HuH-7.5 (cell line): ENCODE measurements around the gene FBXO24.

ENCODE experiments used
- DNase-seq: peaks from one replicate; pipeline ENCODE4 v3.0.0; 2011; ENCODE audit warnings: low spot score

Gene FBXO24

DNA sequence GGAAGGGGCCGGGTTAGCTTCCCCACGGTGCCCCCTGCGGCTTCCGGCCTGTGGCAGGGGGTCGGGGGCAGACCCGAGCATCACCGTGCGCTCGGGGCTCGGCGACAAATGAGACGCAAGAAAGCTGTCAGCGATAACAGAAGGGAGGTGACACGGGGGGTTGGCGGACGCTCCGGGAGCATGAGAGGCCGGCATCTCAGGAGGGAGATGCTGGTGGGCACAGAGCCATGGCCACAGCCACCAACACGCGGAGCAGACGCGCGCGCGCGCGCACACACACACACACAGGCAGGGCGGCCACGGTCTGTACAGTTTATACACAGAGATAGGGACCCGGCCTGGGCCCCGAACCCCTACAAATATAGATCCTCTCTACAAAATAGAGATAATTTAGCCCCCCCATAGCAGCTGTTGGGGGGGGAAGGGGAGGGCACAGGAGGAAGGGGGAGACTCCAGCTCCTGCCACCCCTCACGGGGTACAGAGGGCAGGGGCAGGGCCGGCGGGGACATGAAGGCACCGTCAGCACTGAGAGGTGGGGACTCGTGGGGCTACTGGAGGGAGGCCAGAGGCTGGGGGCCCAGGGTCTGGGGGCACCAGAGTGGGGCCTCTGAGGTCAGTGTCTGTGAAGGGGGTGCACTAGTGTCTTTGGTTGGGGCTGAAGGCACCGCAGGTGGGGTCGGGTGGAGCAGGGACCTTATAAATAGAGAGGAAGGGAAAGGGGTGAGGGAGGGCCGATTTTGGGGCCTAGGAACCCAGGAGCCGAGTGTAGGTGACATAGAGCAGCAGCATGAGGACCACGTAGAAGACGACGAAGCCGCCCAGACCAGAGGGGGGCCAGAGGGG, 11.5 kb upstream of the FBXO24 start:
- no peak for DNase-seq

DNA sequence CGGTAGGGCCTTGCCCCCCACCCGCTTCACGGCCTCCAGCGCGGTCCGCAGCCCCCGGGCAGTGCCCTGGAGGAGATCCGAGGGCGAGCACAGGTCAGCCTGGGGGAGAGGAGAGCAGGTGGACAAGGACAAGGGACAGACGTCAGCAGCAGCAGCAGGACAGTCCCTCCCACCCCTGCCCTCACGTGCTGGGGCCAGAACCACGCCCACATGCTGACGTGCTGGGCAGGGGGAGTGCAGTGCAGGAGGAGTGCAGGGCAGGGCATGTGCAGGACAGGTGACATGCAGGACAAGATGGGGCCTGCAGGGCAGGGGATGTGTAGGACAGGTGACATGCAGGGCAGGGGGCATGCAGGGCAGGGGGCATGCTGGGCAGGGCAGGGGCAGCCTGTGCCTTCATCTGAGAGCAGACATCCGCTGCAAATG, 10.9 kb upstream of the FBXO24 start:
- no peak for DNase-seq

DNA sequence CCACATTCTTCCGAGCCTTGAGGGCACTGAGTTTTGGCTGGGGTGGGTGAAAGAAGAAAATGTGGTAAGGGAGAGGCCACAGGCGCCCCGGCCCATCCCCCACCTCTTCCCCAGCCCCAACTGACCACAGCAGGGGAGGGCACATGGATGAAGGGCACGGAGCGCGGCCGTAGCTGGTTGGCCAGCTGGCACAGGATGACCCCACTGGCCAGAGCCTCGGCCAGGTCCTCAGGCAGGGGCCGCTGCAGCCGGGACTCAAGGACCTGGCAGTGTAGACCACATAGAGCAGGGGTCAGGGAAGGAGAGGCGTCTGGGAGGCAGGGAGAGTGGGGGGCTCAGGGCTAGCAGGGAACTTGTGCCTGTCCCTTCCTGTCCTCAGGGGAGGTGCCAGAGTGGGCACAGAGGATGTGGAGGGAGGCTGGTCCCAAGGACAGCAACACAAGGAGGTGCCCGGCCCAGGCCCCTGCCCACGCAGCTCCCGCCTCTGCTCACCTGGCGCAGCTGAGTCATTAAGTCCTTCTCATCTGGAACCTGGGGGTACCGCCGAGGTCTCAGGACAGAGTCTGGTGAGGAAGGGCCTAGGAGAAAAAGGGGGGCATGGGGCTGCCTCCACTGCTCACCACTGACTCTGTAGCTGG, 10.3 kb upstream of the FBXO24 start:
- DNase-seq: no peak

DNA sequence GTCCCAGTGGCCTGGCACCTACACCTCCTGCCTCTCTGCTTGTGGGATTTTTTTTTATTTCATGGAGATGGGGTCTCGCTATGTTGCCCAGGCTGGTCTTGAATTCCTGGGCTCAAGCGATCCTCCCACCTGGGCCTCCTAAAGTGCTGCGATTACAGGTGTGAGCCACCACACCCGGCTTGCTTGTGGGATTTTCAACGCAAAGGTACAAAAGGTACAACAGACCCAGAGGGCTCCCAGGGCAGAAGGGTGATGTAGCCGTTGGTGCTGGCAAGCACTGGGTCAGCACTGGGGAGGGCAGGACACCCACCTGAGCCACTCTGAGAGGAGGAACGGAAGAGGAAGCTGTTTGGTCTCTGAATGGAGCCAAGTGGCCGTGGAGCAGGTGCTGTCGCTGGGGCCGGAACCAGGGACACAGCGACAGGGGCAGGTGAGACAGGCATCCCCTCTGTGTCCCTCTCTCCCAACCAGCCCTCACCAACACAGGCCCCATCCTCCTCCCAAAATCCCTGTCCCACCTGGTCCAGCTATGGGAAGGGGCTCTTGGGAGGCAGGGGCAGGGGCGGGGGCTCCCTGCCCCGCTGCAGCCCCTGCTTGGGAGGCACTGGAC, 9.6 kb upstream of the FBXO24 start:
- DNase-seq: no peak

DNA sequence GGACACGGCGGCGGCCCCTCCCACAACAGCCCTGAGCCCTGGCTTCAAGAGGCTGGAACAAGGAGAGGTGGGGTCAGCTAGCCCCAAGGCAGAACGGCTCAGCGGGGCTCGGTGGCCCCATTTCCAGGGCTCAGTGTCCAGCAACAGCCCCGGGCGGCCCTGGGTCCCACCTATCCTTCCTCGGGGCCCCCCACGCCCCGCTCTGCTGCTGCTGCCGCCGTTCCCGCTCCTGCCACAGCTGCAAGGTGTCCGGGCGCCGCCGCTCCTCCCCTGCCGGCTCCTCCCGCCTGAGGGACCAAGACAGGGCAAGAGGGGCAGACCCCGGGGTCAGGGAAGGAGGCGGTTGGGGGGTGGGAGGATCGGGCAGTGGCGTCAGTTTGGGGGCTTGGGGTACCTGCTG, 9.0 kb upstream of the FBXO24 start:
- DNase-seq: no peak

DNA sequence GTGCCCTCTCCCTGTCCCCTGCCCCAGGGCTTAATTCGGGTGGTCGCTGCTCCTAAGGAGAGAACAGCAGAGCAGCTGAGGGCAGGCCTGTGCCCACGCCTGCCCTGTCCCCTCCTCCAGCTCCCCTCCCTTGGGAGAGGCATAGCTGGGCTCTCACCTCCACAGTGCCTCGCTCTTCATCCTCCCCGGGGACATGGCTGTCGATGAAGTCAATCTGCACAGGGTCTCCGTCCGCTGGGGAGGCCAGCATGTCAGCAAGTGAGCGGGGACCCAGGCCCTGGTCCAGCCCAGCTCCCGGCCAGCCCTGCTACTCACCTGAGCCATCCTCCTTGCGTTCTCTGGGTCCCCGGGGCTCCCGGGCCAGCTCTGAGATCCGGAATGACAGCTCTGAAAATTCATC, 8.6 kb upstream of the FBXO24 start:
- no peak for DNase-seq

DNA sequence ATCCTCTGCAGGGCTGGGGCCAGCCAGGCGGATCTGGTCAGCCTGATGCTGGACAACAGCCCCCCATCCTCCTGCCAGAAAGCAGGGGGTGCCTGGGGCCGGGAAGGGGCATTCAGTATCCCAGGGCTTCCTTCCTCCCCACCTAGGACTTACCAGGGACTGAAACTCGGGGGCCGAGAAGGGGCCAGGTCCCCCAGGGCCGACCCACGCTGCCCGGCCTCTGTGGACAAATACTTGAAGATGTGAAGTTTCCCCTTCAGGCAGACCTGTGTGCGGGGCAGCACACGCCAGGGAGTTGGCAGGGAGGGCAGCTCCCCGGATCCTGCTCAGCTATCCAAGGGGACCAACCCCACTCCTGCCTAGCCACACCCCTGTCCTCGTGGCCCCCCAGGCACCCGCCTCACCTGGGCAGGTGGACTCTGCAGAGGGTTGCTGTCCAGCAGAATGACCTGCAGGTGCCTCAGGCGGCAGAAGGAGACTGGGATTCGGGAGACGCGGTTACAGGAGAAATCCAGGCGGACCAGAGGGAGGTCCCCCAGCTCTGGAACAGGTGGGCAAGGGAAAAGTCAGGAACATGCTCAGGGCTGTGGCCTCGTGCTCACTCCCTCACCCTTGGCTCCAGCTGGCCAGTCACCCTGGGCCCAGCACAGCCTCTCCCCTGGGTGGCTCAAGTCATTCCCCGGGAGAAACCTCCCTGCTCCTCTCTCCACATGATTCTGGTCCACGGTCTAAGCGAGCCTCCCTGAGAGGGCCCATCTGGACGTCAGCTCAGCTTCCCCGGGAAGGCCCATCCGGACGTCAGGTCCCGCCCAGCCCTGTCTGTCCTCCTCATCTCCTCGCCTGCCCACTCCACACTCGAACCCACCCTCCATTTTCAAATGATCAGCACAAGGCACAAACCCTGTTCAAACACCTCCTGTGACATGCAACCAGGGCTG, 7.6 kb upstream of the FBXO24 start:
- no peak for DNase-seq

DNA sequence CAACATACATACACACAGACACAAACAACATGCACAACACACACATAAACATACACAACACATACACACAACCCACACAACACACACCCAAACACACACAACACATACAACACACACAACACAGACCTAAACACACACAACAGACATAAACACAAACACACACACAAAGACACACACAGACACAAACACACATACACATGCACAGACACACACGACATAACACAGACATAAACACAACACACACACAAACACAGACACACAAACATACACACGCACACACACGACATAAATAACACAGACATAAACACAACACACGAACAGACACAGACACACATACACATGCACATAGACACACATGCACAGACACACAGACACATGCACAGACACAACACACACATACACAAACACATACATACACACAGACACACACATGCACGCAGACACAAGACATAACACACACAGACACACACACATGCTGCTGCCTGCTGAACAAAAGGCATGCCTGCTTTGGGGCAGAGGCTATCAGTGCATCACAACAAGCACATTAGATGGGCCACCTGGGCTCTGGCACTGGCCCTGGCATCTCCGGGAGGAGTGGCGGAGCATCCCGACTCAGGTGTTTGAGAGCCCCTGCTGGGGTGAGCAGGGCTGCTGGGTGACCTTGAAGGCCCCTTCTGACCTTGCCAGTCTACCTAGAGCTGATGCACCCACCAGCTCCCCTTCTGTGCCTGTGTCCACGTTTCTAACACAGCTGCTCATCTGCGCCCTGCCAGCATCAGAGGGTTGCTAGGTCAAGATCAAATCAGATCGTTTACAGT, 5.5 kb upstream of the FBXO24 start:
- no peak for DNase-seq

DNA sequence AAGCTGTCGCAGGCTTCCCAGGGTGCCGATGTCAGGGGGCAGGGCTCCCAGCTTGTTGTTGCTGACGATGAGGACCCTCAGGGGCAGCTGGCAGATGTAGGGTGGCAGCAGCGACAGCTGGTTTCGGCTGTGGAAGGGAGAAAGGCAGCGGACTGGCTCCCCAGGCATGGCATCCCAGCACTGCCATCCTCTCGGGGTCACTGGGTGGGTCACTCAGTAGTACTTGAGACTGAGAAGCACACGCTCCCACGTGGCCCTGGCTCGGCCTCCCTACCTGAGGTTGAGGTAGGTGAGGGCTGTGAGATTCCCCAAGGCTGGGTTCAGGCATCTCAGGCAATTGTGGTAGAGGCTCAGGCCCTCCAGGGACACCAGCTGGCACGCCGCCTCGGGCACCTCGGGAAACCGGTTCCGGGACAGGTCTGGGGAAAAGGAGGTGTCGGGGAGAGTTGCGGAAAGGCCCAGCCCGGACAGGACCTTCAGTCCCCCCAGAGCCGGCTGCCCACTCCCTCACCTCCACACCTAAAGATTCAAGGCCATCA, 4.0 kb upstream of the FBXO24 start:
- no peak for DNase-seq

DNA sequence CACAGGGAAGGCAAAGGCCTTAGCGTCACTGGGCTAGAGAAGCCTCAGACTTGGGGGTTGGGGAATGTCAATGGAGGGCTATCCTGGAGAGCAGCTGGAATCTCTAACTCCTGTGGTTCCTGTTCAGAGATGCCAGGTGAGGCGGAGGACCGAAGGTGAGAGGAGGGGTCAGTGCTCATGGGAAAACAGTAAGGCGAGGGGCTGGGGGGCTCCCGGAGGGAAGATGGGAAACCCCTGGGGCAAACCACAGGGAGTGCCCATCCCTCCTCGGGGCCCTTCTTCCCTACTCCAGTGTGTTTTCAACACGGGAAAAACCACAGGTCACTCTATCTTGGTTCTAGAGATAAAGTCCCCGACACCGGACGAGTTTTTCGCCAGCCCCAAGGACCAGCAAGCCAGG, 3.5 kb upstream of the FBXO24 start:
- no peak for DNase-seq

DNA sequence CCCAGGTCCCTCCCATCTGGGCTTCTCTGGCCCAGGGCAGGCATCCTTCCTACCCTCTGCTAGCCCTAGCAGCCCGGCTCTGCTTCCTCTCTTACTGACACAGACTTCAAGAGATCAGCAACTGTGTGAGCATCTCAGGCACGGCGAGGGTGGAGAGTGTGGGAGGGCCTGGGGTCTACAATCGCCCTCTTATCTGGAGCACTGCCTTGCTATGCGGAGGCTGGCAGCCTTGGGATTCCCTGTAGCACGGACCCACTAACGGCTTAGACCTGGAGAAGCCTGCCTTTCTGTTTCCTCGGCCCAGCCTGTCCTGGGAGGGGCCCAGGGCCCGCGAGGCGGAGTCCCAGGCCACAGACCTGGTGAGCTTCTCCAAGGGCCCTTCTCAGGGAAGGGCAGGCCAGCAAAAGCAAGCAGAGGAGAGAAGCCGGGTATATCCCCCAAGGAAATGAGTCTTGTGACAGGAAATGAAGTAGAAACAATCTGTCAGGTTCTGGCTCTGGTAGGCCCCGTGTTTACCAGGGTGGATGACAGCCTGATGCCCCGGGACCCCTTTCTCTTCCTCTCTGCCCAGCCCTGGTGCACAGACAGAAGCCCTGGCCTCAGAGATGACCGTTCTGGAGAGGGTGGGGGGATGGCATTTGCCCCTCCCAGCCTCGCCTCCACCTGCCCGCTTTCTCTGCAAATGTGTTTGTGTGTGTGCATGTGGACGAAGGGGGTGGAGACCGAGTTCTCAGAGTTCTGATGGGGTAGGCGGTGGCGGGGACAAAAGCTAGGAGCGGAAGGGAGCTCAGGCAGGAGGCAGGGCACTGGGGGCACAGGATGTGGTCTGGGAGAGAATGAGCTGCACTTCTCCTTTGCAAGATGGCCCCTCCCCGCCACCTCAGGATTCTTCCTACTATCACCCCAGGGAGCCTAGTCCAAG, 2.7 kb upstream of the FBXO24 start:
- DNase-seq: no peak

DNA sequence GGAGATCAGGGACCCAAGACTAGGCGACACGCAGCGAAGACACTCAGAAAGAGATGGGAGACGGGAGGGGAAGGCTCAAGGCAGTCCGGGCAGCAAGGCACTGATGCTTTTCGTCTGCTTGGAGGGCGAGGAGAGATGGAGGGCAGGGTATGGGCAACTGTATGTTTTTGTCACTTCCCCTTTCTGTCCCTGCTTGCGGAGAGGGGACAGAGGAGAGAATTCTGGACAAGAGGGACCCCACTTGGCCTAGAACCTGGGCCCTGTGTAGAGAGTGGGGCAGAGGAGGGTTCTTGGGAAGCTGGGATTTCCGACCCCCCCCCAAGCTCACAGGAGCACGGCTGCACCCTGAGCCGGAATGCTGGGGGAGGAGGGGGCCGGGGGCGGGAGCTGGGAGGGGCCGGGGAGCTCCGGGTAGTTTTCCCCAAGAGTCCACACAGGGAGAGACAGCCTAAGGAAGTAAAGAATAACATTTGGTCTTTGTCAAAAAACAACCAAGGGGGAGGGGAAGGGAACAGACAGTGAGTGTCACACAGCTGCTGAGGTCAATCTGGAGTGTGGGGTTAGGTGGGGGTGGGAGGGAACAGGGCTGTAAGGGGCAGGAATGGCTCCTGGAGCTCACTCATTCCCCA, 2.0 kb upstream of the FBXO24 start:
- DNase-seq: no peak

DNA sequence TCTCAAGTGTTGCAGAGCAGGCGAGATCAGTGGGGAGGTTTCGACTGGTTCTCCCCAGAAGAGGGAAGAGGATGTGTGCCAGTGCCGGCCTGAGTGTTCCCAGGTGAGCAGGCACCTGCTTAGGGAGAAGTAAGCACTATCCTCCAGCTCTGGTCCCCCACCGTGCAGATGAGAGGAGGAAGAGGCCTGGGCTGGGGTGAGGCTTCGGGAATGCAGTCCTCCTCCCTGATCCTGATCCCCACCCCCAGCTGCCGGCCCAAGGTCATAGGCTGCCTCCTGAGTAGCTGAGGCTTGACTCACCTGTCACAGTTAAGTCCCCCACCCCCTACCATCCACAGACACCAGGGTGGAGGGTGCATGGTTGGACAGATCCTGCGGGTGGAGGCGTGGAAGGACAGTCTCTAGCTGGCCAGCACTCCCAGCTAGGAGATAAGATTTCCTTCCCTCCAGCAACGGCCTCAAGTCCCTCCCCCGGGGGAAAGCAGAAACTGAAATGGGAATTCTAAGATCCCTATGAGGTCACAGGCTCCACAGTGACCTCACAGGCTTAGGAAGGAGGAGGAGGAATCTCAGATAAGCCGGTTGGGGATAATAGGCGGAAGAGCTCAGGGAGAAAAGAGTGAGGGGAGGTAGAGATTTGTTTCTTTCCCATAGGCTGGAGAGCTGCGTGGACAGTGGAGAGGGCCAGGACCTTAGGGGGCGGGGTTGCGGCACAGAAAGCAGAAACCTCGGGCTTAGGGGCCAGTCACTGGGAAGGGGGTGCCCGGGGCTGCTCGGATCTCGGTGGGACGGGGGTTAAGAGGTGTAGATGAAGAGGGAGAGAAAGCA, 1.2 kb upstream of the FBXO24 start:
- no peak for DNase-seq

DNA sequence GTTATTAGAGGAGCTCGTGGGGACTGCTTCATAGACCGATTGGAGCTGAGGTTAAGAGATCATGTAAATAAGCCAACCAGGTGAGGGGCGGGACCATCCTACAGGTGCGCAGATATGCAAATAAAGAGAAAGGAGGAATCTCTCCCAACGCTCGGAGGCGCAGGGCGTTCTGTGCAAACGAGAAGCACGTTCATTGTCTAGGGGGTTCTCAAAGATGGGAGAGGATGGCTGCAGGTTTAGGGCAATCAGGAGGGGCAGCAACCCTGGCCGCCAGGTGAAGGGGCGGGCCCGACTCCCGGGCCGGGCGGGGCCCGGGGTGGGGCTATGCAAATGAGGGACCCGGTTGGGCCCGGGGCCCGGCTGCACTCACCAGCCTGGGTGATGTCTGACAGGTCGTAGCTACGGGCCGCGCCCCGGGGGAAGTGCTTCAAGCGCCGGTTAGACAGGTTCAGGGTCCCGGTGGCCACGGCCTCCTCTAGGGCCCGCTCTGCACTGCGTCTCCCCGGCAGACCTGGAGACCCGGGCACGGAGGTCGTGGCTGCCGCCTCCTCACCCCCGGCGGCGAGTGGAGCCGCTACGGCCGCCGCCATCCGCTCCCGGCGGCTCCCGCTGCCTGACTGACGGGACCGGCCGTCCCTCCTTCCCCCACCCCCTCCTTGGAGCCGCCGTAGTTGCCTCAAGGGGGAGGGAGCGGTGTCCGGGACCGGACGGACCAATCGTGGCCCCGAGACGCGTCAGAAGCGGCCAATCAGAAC, 440 bp upstream of the FBXO24 start, which contains the start of gene LRCH4:
Gene LRCH4, minus strand, starts transcription at position 619 of the 755 bp plus-strand sequence. Its CDS starts 29 bp downstream, at position 590.
- peak; percentile 100 for DNase-seq

DNA sequence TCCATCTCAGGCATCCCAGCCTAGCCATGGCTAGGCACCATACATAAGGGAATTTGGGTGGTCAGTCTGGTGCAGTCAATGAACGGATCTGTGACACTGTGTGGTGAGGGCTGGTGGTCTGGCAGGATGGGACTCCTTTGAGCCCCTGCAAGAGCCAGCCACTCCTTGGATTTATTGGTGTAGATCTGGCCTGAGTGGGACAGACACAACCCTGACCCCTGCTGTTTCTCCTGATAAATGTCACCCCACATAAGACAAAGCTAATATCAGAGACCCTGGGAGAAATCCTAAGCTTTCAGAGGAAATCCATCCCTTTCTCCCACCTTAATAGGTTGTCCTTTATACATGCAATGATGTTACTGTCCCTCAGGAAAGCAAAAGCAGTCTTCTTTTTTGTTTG, 2.3 kb downstream of the FBXO24 start:
- peak; percentile 47 for DNase-seq

DNA sequence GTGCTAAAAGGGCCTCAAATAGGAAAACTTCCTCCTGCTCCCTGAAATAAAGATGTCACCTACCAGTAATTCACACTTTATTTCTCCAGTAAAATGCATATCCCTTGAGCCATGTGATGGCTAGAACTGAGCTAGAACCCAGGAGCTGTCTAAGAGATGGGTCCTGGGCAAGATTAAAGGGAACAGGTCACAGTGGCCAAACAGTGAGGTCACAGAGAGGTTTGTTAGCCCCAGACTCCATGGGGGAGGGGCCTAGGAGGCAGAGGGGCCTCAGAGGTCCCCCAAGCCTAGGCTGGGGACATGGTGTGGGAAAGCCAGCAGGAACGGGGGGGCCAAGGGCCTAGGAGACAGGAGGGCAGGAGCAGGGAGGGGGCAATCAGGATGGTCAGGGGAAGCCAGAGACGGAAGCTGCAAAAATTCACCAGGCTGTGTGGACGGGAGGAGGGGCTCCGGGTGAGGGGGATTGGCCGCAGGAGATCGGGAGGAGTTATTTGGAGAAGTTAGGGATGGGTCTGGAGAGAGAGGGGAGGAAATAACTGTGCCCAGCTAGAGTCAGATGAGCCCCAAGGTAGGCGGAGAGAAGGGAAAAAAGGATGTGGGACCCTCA, 3.3 kb downstream of the FBXO24 start:
- DNase-seq: no peak

DNA sequence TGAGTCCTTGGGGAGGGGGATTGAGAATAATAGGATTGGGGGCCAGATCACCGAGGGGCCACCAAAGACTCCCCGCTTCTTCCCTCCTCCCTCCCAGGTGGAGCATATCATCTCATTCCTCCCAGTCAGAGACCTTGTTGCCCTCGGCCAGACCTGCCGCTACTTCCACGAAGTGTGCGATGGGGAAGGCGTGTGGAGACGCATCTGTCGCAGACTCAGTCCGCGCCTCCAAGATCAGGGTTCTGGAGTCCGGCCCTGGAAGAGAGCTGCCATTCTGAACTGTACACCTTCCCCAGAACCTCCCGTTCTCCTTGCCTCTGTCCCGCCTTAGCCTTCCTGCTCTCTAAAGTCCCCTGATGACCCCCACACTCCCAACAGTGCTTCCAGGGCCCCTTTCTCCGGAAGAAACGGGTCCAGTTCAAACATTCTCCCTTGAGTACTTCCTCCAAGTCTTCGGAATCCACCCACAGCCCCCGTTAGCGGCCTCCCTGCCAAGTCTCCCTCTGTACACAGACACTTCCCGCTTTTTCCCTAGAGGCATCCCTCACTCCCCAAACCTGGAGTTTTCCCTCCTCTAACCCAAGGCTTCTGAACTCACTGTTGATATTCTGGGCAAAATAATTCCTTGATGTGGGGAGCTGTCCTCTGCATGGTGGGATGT, 4.1 kb downstream of the FBXO24 start:
- DNase-seq: no peak
